HL-60 (cell line): ENCODE data around the gene CCDC87.
"Not testable (repeated sequence)": the region's sequence is repeated elsewhere in the genome, so short reads cannot be mapped to it uniquely, and the experiment has no call there.

Source experiments
- DNase-seq, 2 experiments: peaks; one replicate each; pipeline ENCODE4 v3.0.0-alpha.2; 2010 to 2020; ENCODE audit warnings: low read depth in 1 of 2, low spot score in 1 of 2
- H3K27ac ChIP-seq: fragments of 250-450 bp; sonication (Bioruptor Pico); replicated peaks from 2 replicates; pipeline ENCODE4 v1.5.1; 2020; ENCODE audit warnings: mild to moderate bottlenecking, moderate library complexity
- H3K27me3 ChIP-seq: fragments of 250-450 bp; sonication (Bioruptor Pico); 2 replicates; pipeline ENCODE4 v1.5.1; 2021; ENCODE audit warnings: mild to moderate bottlenecking, moderate library complexity; ENCODE audit not compliant: insufficient read depth, poor library complexity, severe bottlenecking
- H3K4me3 ChIP-seq: replicated peaks from 2 replicates; pipeline ENCODE4 v1.5.1; 2011; ENCODE audit warnings: mild to moderate bottlenecking, control low read depth, low read length; ENCODE audit not compliant: insufficient read depth
- CTCF ChIP-seq: IDR thresholded peaks from one replicate; pipeline ENCODE4 v1.5.1; 2011; ENCODE audit warnings: low read length, control low read depth, inconsistent platforms; ENCODE audit not compliant: insufficient read depth
- GABPA ChIP-seq: IDR thresholded peaks from 2 replicates; pipeline ENCODE4 v1.6.1; 2012; ENCODE audit warnings: low read depth
- POLR2AphosphoS5 ChIP-seq: IDR thresholded peaks from 2 replicates; pipeline ENCODE4 v1.6.1; 2012; ENCODE audit warnings: low read depth
- SPI1 ChIP-seq: IDR thresholded peaks from 2 replicates; pipeline ENCODE4 v1.6.1; 2012; ENCODE audit warnings: low read depth, mild to moderate bottlenecking, borderline replicate concordance
- long read RNA-seq: library from polyadenylated mRNA; unstranded; transcript quantifications from one replicate; pipeline ENCODE4 v2.0.0, GENCODE V29; 2020
- TF ChIP-seq, protein P1 (sequence below): IDR thresholded peaks from 2 replicates; pipeline ENCODE4 v1.6.1; 2012; ENCODE audit warnings: low read depth; ENCODE audit not compliant: insufficient replicate concordance

The CCDC87 gene
- long read RNA-seq = 0 reads

DNA sequence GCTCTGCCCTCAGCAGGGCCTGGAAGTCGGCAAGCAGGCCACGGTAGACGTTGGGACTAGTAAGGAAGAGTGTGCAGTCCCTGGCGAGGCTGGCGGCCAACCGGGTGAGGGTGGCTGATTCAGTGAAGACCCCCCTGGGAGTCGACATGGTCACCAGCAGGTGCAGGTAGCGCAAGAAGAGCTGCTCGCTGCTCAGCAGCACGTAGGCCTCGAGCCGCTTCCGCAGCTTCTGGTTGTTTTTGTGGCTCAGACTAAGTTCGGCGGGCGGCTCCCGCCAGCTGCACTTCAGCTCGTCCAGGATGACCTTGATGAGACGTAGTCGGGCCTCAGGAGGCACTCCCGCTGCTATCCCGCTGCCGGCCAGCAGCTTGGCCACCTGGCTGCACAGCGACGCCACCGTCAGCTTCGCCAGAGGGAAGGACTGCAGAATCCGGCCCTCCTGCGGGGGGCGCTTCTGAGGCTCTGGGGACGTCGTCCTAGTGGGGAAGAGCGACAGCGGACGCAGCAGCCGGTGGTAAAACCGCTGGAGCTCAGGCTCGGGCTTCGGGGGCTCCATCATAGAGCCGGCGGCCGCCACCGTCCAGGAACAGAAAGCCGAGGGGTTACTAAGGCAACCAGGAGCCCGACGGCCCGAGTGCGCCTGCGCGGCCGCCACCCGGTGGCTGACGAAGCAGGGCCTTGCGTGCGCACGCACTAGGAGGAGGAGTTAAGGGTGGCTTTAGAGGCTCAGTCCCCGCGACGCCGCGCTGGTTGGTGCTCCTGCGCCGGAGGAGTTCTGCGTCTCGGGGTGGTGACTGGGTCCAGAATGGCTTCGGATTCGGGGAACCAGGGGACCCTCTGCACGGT, at the start of gene CCDC87, which contains the start of gene CCS:
CCDC87 (minus strand) TSS at position 607 of the 846 bp plus-strand sequence; CDS start at position 559, 48 bp downstream.
CCS (plus strand) TSS at position 729 of the 846 bp plus-strand sequence; CDS start at position 806, 77 bp downstream.
- H3K27ac ChIP-seq = peak within 1 kb of the TSS; percentile 75
- DNase-seq = peak; percentile 88 to 96

DNA sequence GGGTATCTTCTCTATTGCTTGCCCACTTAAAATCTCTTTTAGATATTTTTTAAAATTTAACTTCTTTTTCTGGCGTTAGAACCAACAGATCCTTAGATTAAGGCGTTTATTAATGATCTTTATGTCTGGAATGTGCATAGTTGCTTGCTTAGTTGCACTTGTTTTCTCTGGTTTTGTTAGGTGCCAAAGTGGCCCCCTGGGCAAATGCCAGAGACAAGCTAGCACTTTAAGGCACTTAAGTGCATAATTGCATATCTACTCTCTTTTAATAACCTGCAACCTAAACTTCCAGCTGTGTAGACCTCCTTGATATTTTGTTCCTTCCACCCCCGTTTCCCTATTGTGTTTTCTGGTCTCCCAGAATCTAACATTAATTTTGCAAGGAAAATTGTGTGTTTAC, 49.0 kb upstream of the CCDC87 start:
- TF ChIP-seq SPI1 = no peak
- TF ChIP-seq, protein P1, sequence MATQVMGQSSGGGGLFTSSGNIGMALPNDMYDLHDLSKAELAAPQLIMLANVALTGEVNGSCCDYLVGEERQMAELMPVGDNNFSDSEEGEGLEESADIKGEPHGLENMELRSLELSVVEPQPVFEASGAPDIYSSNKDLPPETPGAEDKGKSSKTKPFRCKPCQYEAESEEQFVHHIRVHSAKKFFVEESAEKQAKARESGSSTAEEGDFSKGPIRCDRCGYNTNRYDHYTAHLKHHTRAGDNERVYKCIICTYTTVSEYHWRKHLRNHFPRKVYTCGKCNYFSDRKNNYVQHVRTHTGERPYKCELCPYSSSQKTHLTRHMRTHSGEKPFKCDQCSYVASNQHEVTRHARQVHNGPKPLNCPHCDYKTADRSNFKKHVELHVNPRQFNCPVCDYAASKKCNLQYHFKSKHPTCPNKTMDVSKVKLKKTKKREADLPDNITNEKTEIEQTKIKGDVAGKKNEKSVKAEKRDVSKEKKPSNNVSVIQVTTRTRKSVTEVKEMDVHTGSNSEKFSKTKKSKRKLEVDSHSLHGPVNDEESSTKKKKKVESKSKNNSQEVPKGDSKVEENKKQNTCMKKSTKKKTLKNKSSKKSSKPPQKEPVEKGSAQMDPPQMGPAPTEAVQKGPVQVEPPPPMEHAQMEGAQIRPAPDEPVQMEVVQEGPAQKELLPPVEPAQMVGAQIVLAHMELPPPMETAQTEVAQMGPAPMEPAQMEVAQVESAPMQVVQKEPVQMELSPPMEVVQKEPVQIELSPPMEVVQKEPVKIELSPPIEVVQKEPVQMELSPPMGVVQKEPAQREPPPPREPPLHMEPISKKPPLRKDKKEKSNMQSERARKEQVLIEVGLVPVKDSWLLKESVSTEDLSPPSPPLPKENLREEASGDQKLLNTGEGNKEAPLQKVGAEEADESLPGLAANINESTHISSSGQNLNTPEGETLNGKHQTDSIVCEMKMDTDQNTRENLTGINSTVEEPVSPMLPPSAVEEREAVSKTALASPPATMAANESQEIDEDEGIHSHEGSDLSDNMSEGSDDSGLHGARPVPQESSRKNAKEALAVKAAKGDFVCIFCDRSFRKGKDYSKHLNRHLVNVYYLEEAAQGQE = no peak
- no peak for TF ChIP-seq POLR2AphosphoS5
- TF ChIP-seq CTCF = no peak
- TF ChIP-seq GABPA = no peak
- Histone ChIP-seq H3K27me3 (no peaks in the 10 kb centered on the region), H3K4me3 (no peak overlapping the region), H3K27ac (no peak overlapping the region)
- DNase-seq = no peak

More for the DNA sequence above, at the start of gene CCDC87, which contains the start of gene CCS:
- TF ChIP-seq POLR2AphosphoS5 (peak; percentile 92), CTCF (peak; percentile 48), SPI1 (no peak), GABPA (no peak)
- TF ChIP-seq, protein P1 = peak; percentile 16
- Histone ChIP-seq H3K27me3 (no peaks in the 10 kb centered on the region), H3K4me3 (peak within 1 kb of the TSS; percentile 56)

DNA sequence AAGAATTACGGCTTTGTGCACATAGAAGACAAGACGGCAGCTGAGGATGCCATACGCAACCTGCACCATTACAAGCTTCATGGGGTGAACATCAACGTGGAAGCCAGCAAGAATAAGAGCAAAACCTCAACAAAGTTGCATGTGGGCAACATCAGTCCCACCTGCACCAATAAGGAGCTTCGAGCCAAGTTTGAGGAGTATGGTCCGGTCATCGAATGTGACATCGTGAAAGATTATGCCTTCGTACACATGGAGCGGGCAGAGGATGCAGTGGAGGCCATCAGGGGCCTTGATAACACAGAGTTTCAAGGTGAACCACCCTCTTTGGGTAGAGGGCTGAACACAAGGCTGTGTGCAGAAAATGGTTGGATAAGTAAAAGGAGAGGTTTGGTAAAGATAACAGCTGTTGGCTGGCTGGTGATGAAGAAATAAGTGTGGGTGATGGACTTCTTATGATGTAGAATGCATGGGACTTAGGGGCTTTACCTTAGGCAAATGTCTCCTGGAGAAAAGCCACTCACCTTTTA, 47.0 kb upstream of the CCDC87 start:
- peak overlapping the region; percentile 85 for H3K4me3 ChIP-seq
- DNase-seq, H3K27me3 ChIP-seq, H3K27ac ChIP-seq: not testable (repeated sequence)

DNA sequence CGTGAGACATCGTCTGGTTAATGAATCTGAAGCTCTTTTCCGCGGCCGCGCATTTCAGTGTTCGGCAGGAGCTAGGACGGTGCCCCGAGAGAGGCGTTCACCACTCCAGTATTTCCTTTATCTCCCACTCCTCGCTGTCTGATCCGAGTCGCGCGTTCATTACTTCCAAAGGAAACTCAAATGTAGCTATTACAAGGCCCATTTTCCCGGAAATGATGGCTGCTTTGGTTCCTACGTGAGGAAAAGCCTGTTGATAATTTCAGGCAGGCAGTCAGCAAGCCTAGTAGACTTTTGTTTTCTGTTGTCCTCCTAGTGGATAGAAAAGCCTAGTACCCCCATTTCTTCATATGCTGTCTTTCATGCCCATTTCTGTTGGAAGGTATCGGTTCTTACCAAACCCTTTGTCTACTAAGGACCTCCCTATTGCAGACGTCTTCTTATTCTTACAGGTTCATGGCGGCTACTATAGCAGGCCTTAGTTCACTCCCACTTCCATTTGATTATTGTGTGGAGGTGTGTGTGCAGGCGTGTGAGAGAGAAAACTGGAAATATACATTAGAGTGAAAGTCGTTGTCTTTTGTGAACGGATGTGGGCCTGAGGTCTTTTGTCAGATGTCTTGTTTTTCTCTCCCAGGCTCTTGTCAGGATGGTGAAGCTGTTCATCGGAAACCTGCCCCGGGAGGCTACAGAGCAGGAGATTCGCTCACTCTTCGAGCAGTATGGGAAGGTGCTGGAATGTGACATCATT, 46.4 kb upstream of the CCDC87 start:
- no peak for TF ChIP-seq CTCF
- no peak for TF ChIP-seq SPI1
- peak in 1 of 2 experiments; percentile 14 for DNase-seq
- Histone ChIP-seq H3K27ac (peak overlapping the region; percentile 86), H3K27me3 (no peaks in the 10 kb centered on the region), H3K4me3 (peak overlapping the region; percentile 85)
